Neural progenitor cell (in vitro differentiated cells): ENCODE results near the gene CRIM1.

Experiments
- EZH2phosphoT487 ChIP-seq: fragments of 200-600 bp; sonication (generic); IDR thresholded peaks from 2 replicates; pipeline ENCODE4 v1.6.1; 2017; ENCODE audit warnings: antibody characterized with exemption
- TF ChIP-seq, protein P1 (sequence below): fragments of 200-600 bp; sonication (generic); IDR thresholded peaks from 2 replicates; pipeline ENCODE4 v1.5.1; 2017; ENCODE audit warnings: antibody characterized with exemption, mild to moderate bottlenecking

DNA sequence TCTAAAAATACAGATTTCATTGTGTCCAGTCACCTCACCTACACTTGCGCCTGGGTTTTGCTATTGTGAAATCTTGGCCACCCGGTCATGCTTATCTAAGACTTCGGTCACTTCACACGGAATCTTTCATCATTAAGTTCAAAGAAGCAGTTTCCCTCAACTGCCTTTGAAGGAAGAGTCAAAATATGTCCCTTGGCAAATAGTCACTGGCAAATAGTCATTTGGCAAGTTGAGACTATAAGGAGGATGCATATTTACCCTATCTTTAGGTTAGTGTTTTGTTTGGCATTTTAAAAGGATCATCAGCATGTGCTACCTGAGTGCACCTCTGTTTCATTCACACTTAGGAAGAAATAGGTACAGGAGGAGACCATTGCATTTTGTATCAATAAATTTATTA is 146.5 kb downstream of the CRIM1 start:
- TF ChIP-seq, protein P1, sequence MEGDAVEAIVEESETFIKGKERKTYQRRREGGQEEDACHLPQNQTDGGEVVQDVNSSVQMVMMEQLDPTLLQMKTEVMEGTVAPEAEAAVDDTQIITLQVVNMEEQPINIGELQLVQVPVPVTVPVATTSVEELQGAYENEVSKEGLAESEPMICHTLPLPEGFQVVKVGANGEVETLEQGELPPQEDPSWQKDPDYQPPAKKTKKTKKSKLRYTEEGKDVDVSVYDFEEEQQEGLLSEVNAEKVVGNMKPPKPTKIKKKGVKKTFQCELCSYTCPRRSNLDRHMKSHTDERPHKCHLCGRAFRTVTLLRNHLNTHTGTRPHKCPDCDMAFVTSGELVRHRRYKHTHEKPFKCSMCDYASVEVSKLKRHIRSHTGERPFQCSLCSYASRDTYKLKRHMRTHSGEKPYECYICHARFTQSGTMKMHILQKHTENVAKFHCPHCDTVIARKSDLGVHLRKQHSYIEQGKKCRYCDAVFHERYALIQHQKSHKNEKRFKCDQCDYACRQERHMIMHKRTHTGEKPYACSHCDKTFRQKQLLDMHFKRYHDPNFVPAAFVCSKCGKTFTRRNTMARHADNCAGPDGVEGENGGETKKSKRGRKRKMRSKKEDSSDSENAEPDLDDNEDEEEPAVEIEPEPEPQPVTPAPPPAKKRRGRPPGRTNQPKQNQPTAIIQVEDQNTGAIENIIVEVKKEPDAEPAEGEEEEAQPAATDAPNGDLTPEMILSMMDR = no peak
- TF ChIP-seq EZH2phosphoT487 = no peak
